Endothelial cell (in vitro differentiated cells): Measurements from ENCODE around the gene UBD. TPM values are rescaled to one million over a fixed set of nuclear protein-coding genes. Genes with fewer than 3 reads are reported as not detected.

Source experiments
- DNase-seq: peaks from one replicate; pipeline ENCODE4 v3.0.0; 2021; ENCODE audit warnings: low spot score
- H3K27ac Mint-ChIP-seq: one replicate; pipeline ENCODE4 v1.8.0; 2021; ENCODE audit warnings: mixed read lengths, inconsistent platforms; ENCODE audit not compliant: unreplicated experiment
- H3K27me3 Mint-ChIP-seq: one replicate; pipeline ENCODE4 v1.8.0; 2021; ENCODE audit warnings: mild to moderate bottlenecking, moderate library complexity, mixed read lengths, inconsistent platforms; ENCODE audit not compliant: unreplicated experiment
- H3K36me3 Mint-ChIP-seq: one replicate; pipeline ENCODE4 v1.8.0; 2021; ENCODE audit warnings: mild to moderate bottlenecking, low read depth, mixed read lengths, inconsistent platforms; ENCODE audit not compliant: unreplicated experiment
- H3K4me1 Mint-ChIP-seq: one replicate; pipeline ENCODE4 v1.8.0; 2021; ENCODE audit warnings: mild to moderate bottlenecking, mixed read lengths, inconsistent platforms; ENCODE audit not compliant: unreplicated experiment
- H3K4me3 Mint-ChIP-seq: one replicate; pipeline ENCODE4 v1.8.0; 2021; ENCODE audit warnings: mild to moderate bottlenecking, mixed read lengths, inconsistent platforms; ENCODE audit not compliant: unreplicated experiment
- H3K9me3 Mint-ChIP-seq: one replicate; pipeline ENCODE4 v1.8.0; 2021; ENCODE audit warnings: mixed read lengths, inconsistent platforms; ENCODE audit not compliant: unreplicated experiment
- CTCF ChIP-seq: fragments of 200-600 bp; sonication (generic); IDR thresholded peaks from one replicate; pipeline ENCODE4 v1.5.0; 2021; ENCODE audit warnings: antibody characterized with exemption; ENCODE audit not compliant: unreplicated experiment
- total RNA-seq: library from RNA; stranded (reverse); fragmentation: NEBNext Ultra II Directional; extraction: Animal tissue kit (Norgen Biotek cat#: 25700); gene quantifications from one replicate; pipeline ENCODE4 v1.2.1, GENCODE V29; 2021; ENCODE audit not compliant: unreplicated experiment

Gene UBD
- total RNA-seq, 1 donor from 2014 or later: not detected

GRCh38 chr6:29517728-29518440 is 41.6 kb downstream of the UBD start:
- Mint-ChIP-seq H3K27me3 (peaks cover 4% of the 10 kb centered on the region), H3K4me3 (no peak overlapping the region), H3K4me1 (peaks cover 7% of the 10 kb centered on the region), H3K27ac (no peak overlapping the region), H3K36me3 (no peaks in the 10 kb centered on the region), H3K9me3 (no peaks in the 10 kb centered on the region)
- no peak for TF ChIP-seq CTCF
- DNase-seq: no peak

- no peak overlapping the region for H3K4me3 Mint-ChIP-seq
- H3K27ac Mint-ChIP-seq: no peak overlapping the region
- no peaks in the 10 kb centered on the region for H3K9me3 Mint-ChIP-seq
- no peak for TF ChIP-seq CTCF
- no peaks in the 10 kb centered on the region for H3K36me3 Mint-ChIP-seq
- H3K4me1 Mint-ChIP-seq: peaks cover 7% of the 10 kb centered on the region
- DNase-seq: no peak
- peaks cover 4% of the 10 kb centered on the region for H3K27me3 Mint-ChIP-seq
Observed at GRCh38 chr6:29517245-29517644, 42.3 kb downstream of the UBD start.

- no peaks in the 10 kb centered on the region for H3K9me3 Mint-ChIP-seq
- H3K4me1 Mint-ChIP-seq: peaks cover 7% of the 10 kb centered on the region
- H3K27ac Mint-ChIP-seq: no peak overlapping the region
- H3K4me3 Mint-ChIP-seq: no peak overlapping the region
- no peak for TF ChIP-seq CTCF
- H3K27me3 Mint-ChIP-seq: peaks cover 4% of the 10 kb centered on the region
- no peak for DNase-seq
- H3K36me3 Mint-ChIP-seq: no peaks in the 10 kb centered on the region
Observed at GRCh38 chr6:29516108-29516507, 43.4 kb downstream of the UBD start.

GRCh38 chr6:29510746-29511300 is 48.7 kb downstream of the UBD start:
- H3K36me3 Mint-ChIP-seq: no peaks in the 10 kb centered on the region
- H3K4me1 Mint-ChIP-seq: peaks cover 3% of the 10 kb centered on the region
- TF ChIP-seq CTCF: no peak
- H3K9me3 Mint-ChIP-seq: no peaks in the 10 kb centered on the region
- peaks cover 2% of the 10 kb centered on the region for H3K27me3 Mint-ChIP-seq
- no peak overlapping the region for H3K27ac Mint-ChIP-seq
- no peak for DNase-seq
- H3K4me3 Mint-ChIP-seq: no peak overlapping the region

GRCh38 chr6:29510202-29510601 is 49.3 kb downstream of the UBD start:
- DNase-seq: no peak
- Mint-ChIP-seq H3K4me1 (peaks cover 3% of the 10 kb centered on the region), H3K4me3 (no peak overlapping the region), H3K27me3 (peaks cover 5% of the 10 kb centered on the region), H3K9me3 (no peaks in the 10 kb centered on the region), H3K27ac (no peak overlapping the region), H3K36me3 (no peaks in the 10 kb centered on the region)
- TF ChIP-seq CTCF: no peak
